Jurkat, Clone E6-1 (cell line): Measurements from ENCODE around the gene ETFA.

ENCODE experiments used
- DNase-seq: peaks from one replicate; pipeline ENCODE4 v3.0.0-alpha.2; 2011; ENCODE audit warnings: low read depth, low spot score
- H3K4me3 ChIP-seq: 2 replicates; pipeline ENCODE4 v1.5.1; 2011; ENCODE audit warnings: mild to moderate bottlenecking, low read length, control low read depth, moderate library complexity

Gene ETFA

GRCh38 chr15:76165951-76166350 lies 145.3 kb downstream of the ETFA start:
- no peak for DNase-seq
- no peak overlapping the region for H3K4me3 ChIP-seq
